Fibroblast of lung (primary cell): Measurements from ENCODE around the gene WDR46.

Experiments
- CTCF ChIP-seq, 2 donors: IDR thresholded peaks in 1 of 2; conservative IDR thresholded peaks in 1 of 2; 1 replicate in 1 of 2; 2 replicates in 1 of 2; pipeline ENCODE4 v1.5.1; 2011 to 2012; ENCODE audit warnings: low read length in 2 of 2, control low read depth in 1 of 2, inconsistent platforms in 1 of 2, low read depth in 1 of 2, mild to moderate bottlenecking in 1 of 2
- EZH2 ChIP-seq: IDR thresholded peaks from 2 replicates; pipeline ENCODE4 v1.5.1; 2012; ENCODE audit warnings: low read length, control low read depth, mild to moderate bottlenecking; ENCODE audit errors: missing control alignments

- no peak for TF ChIP-seq CTCF (conservative IDR thresholded peaks at IDR 0.05 in 1 of 2, IDR thresholded peaks at IDR 0.05 in 1 of 2; ENCODE audit: low read depth in 1 of 2, low read length in 2 of 2)
- no peak for TF ChIP-seq EZH2
Observed at GRCh38 chr6:33333666-33334065, 44.6 kb upstream of the WDR46 start.
